A673 (cell line): ENCODE data around the gene TRA2A. TPM values are rescaled to one million over a fixed set of nuclear protein-coding genes. Genes with fewer than 3 reads are reported as not detected.

Source experiments
- BruUV-seq: library from RNA; stranded (reverse); fragments of 400-500 nt; replicated peaks from 2 replicates; lab custom pipeline; 2021; lab: Mats Ljungman, UMichigan
- CTCF ChIA-PET: fragments of 300-600 bp; sonication (Branson Sonifier 250); formaldehyde crosslinking; loops from one replicate; lab custom pipeline; 2022; ENCODE audit warnings: antibody characterized with exemption; lab: Charles Lee
- POLR2A ChIA-PET: fragments of 300-600 bp; sonication (Branson Sonifier 250); formaldehyde crosslinking; loops from one replicate; lab custom pipeline; 2022; ENCODE audit warnings: antibody characterized with exemption; ENCODE audit not compliant: low non-redundant PET; lab: Charles Lee
- DNase-seq: peaks from one replicate; pipeline ENCODE4 v3.0.0-alpha.2; 2015; ENCODE audit warnings: low spot score
- H3K27ac ChIP-seq: fragments of 200-600 bp; sonication (generic); 2 replicates; pipeline ENCODE4 v1.5.1; 2016; ENCODE audit warnings: mixed run types, low read depth, mild to moderate bottlenecking, mixed read lengths, antibody characterized with exemption, low read length; ENCODE audit not compliant: poor library complexity, severe bottlenecking
- H3K27me3 ChIP-seq: fragments of 200-600 bp; sonication (generic); replicated peaks from 2 replicates; pipeline ENCODE4 v1.6.1; 2017; ENCODE audit warnings: mixed run types, low read depth, mild to moderate bottlenecking, mixed read lengths, antibody characterized with exemption, low read length; ENCODE audit not compliant: insufficient read depth, poor library complexity
- H3K36me3 ChIP-seq: fragments of 200-600 bp; sonication (generic); 2 replicates; pipeline ENCODE4 v1.6.1; 2016; ENCODE audit warnings: mixed run types, mild to moderate bottlenecking, mixed read lengths, antibody characterized with exemption, low read length; ENCODE audit not compliant: insufficient read depth, poor library complexity, severe bottlenecking
- H3K4me1 ChIP-seq: fragments of 200-600 bp; sonication (generic); 2 replicates; pipeline ENCODE4 v1.6.1; 2017; ENCODE audit warnings: mixed run types, mild to moderate bottlenecking, mixed read lengths, antibody characterized with exemption, low read length; ENCODE audit not compliant: insufficient read depth, poor library complexity, severe bottlenecking
- H3K4me3 ChIP-seq: fragments of 200-600 bp; sonication (generic); 2 replicates; pipeline ENCODE4 v1.5.1; 2016; ENCODE audit warnings: low read depth, mixed run types, mild to moderate bottlenecking, mixed read lengths, low read length; ENCODE audit not compliant: poor library complexity, severe bottlenecking
- H3K9me3 ChIP-seq: fragments of 200-600 bp; sonication (generic); 2 replicates; pipeline ENCODE4 v1.6.1; 2016; ENCODE audit warnings: mixed run types, low read depth, mild to moderate bottlenecking, mixed read lengths, antibody characterized with exemption, low read length; ENCODE audit not compliant: poor library complexity, severe bottlenecking
- EZH2 ChIP-seq: fragments of 200-600 bp; sonication (generic); IDR thresholded peaks from 2 replicates; pipeline ENCODE4 v1.6.1; 2017; ENCODE audit warnings: borderline replicate concordance, low read depth, mild to moderate bottlenecking, mixed read lengths, antibody characterized with exemption, low read length; ENCODE audit not compliant: poor library complexity, severe bottlenecking
- intact Hi-C: fragments of 100-400 bp; cut with micrococcal nuclease; formaldehyde crosslinking; loops from one replicate; pipeline ENCODE4 v1.10.0; 2022; ENCODE audit not compliant: unreplicated experiment
- total RNA-seq: library from RNA; stranded (reverse); gene quantifications from 2 replicates; pipeline ENCODE4 v1.2.3, GENCODE V29; 2021
- TF ChIP-seq, protein P1 (sequence below): fragments of 300-800, 200-600 bp; sonication (generic); conservative IDR thresholded peaks from 2 replicates; pipeline ENCODE4 v1.5.1; 2017; ENCODE audit warnings: low read depth, mild to moderate bottlenecking, antibody characterized with exemption, low read length, moderate library complexity, mixed read lengths

The TRA2A gene
- total RNA-seq, 1 experiment from 2014 or later: 114 TPM

GRCh38 chr7:23538301-23538700 lies 6.5 kb upstream of the TRA2A start:
- BruUV-seq: no TSS peak
- Histone ChIP-seq H3K27ac (no peak overlapping the region), H3K4me3 (no peak overlapping the region), H3K36me3 (no peaks in the 10 kb centered on the region), H3K4me1 (no peaks in the 10 kb centered on the region), H3K9me3 (peaks cover 5% of the 10 kb centered on the region), H3K27me3 (no peaks in the 10 kb centered on the region)
- ChIA-PET CTCF (no interaction called here), POLR2A (no interaction called here)
- no peak for DNase-seq
- TF ChIP-seq, protein P1, sequence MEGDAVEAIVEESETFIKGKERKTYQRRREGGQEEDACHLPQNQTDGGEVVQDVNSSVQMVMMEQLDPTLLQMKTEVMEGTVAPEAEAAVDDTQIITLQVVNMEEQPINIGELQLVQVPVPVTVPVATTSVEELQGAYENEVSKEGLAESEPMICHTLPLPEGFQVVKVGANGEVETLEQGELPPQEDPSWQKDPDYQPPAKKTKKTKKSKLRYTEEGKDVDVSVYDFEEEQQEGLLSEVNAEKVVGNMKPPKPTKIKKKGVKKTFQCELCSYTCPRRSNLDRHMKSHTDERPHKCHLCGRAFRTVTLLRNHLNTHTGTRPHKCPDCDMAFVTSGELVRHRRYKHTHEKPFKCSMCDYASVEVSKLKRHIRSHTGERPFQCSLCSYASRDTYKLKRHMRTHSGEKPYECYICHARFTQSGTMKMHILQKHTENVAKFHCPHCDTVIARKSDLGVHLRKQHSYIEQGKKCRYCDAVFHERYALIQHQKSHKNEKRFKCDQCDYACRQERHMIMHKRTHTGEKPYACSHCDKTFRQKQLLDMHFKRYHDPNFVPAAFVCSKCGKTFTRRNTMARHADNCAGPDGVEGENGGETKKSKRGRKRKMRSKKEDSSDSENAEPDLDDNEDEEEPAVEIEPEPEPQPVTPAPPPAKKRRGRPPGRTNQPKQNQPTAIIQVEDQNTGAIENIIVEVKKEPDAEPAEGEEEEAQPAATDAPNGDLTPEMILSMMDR: no peak
- no peak for TF ChIP-seq EZH2
- intact Hi-C loops: no loop called here

GRCh38 chr7:23533238-23533604 lies 1.4 kb upstream of the TRA2A start:
- Histone ChIP-seq H3K4me3 (no peak overlapping the region), H3K4me1 (peaks cover 18% of the 10 kb centered on the region), H3K36me3 (no peaks in the 10 kb centered on the region), H3K9me3 (no peaks in the 10 kb centered on the region), H3K27me3 (no peaks in the 10 kb centered on the region), H3K27ac (no peak overlapping the region)
- no TSS peak for BruUV-seq
- POLR2A ChIA-PET: interaction anchor here (0.6 kb wide), 1 partner anchor 19 kb away, joined by 3 read pairs; no protein-coding TSS in a partner anchor
- intact Hi-C loops: loop anchor here (2.0 kb wide), 1 partner anchor 102 kb away; no protein-coding TSS in a partner anchor
- CTCF ChIA-PET: no interaction called here
- TF ChIP-seq, protein P1: no peak
- no peak for DNase-seq

GRCh38 chr7:23532490-23533237 lies 883 bp upstream of the TRA2A start:
- TF ChIP-seq, protein P1: no peak
- no TSS peak for BruUV-seq
- intact Hi-C loops: loop anchor here (2.0 kb wide), 1 partner anchor 102 kb away; no protein-coding TSS in a partner anchor
- no peaks in the 10 kb centered on the region for H3K36me3 ChIP-seq
- no peaks in the 10 kb centered on the region for H3K9me3 ChIP-seq
- H3K4me3 ChIP-seq: peak overlapping the region; percentile 80
- POLR2A ChIA-PET: interaction anchor here (0.6 kb wide), 1 partner anchor 18 kb away, joined by 3 read pairs; no protein-coding TSS in a partner anchor
- no peaks in the 10 kb centered on the region for H3K27me3 ChIP-seq
- H3K27ac ChIP-seq: peak overlapping the region; percentile 99
- CTCF ChIA-PET: no interaction called here
- H3K4me1 ChIP-seq: peaks cover 23% of the 10 kb centered on the region
- no peak for DNase-seq
